RWPE2 (cell line): ENCODE measurements around the gene ABHD11.

ENCODE experiments used
- ATAC-seq: fragments of 200-7000 bp; cut with Tn5 transposase; 3 replicates; pipeline ENCODE4 v1.9.1; 2021; ENCODE audit warnings: low read depth
- DNase-seq: peaks from one replicate; pipeline ENCODE4 v3.0.0-alpha.2; 2020; ENCODE audit warnings: low spot score
- H3K27ac ChIP-seq: fragments of 450-650 bp; 2 replicates; pipeline ENCODE4 v1.5.1; 2017; ENCODE audit warnings: mild to moderate bottlenecking; ENCODE audit not compliant: poor library complexity, severe bottlenecking
- H3K27me3 ChIP-seq: fragments of 250-450 bp; sonication (Bioruptor Pico); 2 replicates; pipeline ENCODE4 v1.5.1; 2021; ENCODE audit warnings: mild to moderate bottlenecking, moderate library complexity; ENCODE audit not compliant: insufficient read depth, poor library complexity, severe bottlenecking
- H3K36me3 ChIP-seq: fragments of 250-450 bp; sonication (Bioruptor Pico); 2 replicates; pipeline ENCODE4 v1.5.1; 2020; ENCODE audit warnings: low read depth, mild to moderate bottlenecking, moderate library complexity
- H3K4me1 ChIP-seq: fragments of 250-450 bp; sonication (Bioruptor Pico); 2 replicates; pipeline ENCODE4 v1.5.1; 2021; ENCODE audit warnings: mild to moderate bottlenecking, moderate library complexity; ENCODE audit not compliant: insufficient read depth, poor library complexity, severe bottlenecking
- H3K4me3 ChIP-seq: fragments of 250-450 bp; sonication (Bioruptor Pico); 2 replicates; pipeline ENCODE4 v1.5.1; 2021; ENCODE audit warnings: mild to moderate bottlenecking, moderate library complexity; ENCODE audit not compliant: severe bottlenecking
- H3K9me3 ChIP-seq: fragments of 250-450 bp; sonication (Bioruptor Pico); 2 replicates; pipeline ENCODE4 v1.5.1; 2021; ENCODE audit warnings: mild to moderate bottlenecking, moderate library complexity; ENCODE audit not compliant: severe bottlenecking
- CTCF ChIP-seq: fragments of 450-650 bp; IDR thresholded peaks from one replicate; pipeline ENCODE4 v1.5.1; 2017; ENCODE audit warnings: mild to moderate bottlenecking, moderate library complexity; ENCODE audit not compliant: poor library complexity, severe bottlenecking

The ABHD11 gene

GRCh38 chr7:73774923-73775322, 36.3 kb upstream of the ABHD11 start:
- Histone ChIP-seq H3K4me3 (no peak overlapping the region), H3K9me3 (no peaks in the 10 kb centered on the region), H3K4me1 (no peaks in the 10 kb centered on the region), H3K27me3 (peaks cover 10% of the 10 kb centered on the region), H3K27ac (no peak overlapping the region), H3K36me3 (no peaks in the 10 kb centered on the region)
- TF ChIP-seq CTCF, result no peak
- ATAC-seq, result no peak
- no peak for DNase-seq

GRCh38 chr7:73773700-73774517, 35.3 kb upstream of the ABHD11 start:
- no peak for ATAC-seq
- no peaks in the 10 kb centered on the region for H3K9me3 ChIP-seq
- H3K27ac ChIP-seq, result no peak overlapping the region
- no peaks in the 10 kb centered on the region for H3K4me1 ChIP-seq
- no peak for TF ChIP-seq CTCF
- no peaks in the 10 kb centered on the region for H3K36me3 ChIP-seq
- peaks cover 14% of the 10 kb centered on the region for H3K27me3 ChIP-seq
- DNase-seq, result no peak
- no peak overlapping the region for H3K4me3 ChIP-seq

- no peaks in the 10 kb centered on the region for H3K4me1 ChIP-seq
- no peak for DNase-seq
- TF ChIP-seq CTCF, result no peak
- no peak for ATAC-seq
- no peak overlapping the region for H3K27ac ChIP-seq
- H3K4me3 ChIP-seq, result no peak overlapping the region
- H3K9me3 ChIP-seq, result no peaks in the 10 kb centered on the region
- peaks cover 14% of the 10 kb centered on the region for H3K27me3 ChIP-seq
- H3K36me3 ChIP-seq, result no peaks in the 10 kb centered on the region
Observed at GRCh38 chr7:73770860-73771670, 32.5 kb upstream of the ABHD11 start.

GRCh38 chr7:73770002-73770859, 31.6 kb upstream of the ABHD11 start, which contains the start of gene CLDN3:
CLDN3 (minus strand) TSS chr7:73770270; CDS start chr7:73770049, 221 bp downstream.
- Histone ChIP-seq H3K4me3 (peak within 1 kb of the TSS; percentile 25), H3K27ac (no peak within 1 kb of the TSS), H3K4me1 (no peaks in the 10 kb centered on the region), H3K9me3 (no peaks in the 10 kb centered on the region), H3K36me3 (no peaks in the 10 kb centered on the region), H3K27me3 (peaks cover 14% of the 10 kb centered on the region)
- ATAC-seq, result peak; percentile 76
- no peak for DNase-seq
- TF ChIP-seq CTCF, result no peak
